T-helper 2 cell treated with Interferon-gamma antibody and Interleukin-4, amounts not matched to agents 100 ng/mL and 5 ng/mL, for 36 hours (primary cell): Measurements from ENCODE around the gene INHBB. TPM values are rescaled to one million over a fixed set of nuclear protein-coding genes. Genes with fewer than 3 reads are reported as not detected.

Source experiments
- intact Hi-C: fragments of 100-400 bp; cut with micrococcal nuclease; formaldehyde crosslinking; loops from one replicate; pipeline ENCODE4 v1.15.1; 2023
- total RNA-seq: library from RNA; stranded (reverse); gene quantifications from 2 replicates; pipeline ENCODE4 v1.2.3, GENCODE V29; 2022

Gene INHBB
- total RNA-seq, 1 donor from 2014 or later, result not detected

- intact Hi-C loops, result no loop called here
Measured at GRCh38 chr2:120353931-120354330, 8.0 kb downstream of the INHBB start.

GRCh38 chr2:120354467-120354866 is 8.5 kb downstream of the INHBB start:
- intact Hi-C loops, result no loop called here

GRCh38 chr2:120354935-120355779 is 9.2 kb downstream of the INHBB start:
- intact Hi-C loops, result no loop called here

GRCh38 chr2:120355780-120356266 is 9.9 kb downstream of the INHBB start:
- intact Hi-C loops, result no loop called here

GRCh38 chr2:120357768-120358167 is 11.8 kb downstream of the INHBB start:
- intact Hi-C loops, result no loop called here

GRCh38 chr2:120358734-120359465 is 13.0 kb downstream of the INHBB start:
- intact Hi-C loops, result no loop called here

- intact Hi-C loops, result no loop called here
Measured at GRCh38 chr2:120360307-120360855, 14.4 kb downstream of the INHBB start.

- intact Hi-C loops, result no loop called here
Measured at GRCh38 chr2:120362926-120363325, 17.0 kb downstream of the INHBB start.

GRCh38 chr2:120365236-120365793 is 19.4 kb downstream of the INHBB start:
- intact Hi-C loops, result no loop called here

GRCh38 chr2:120366698-120367097 is 20.8 kb downstream of the INHBB start:
- intact Hi-C loops, result no loop called here

- intact Hi-C loops, result no loop called here
Measured at GRCh38 chr2:120367221-120367620, 21.3 kb downstream of the INHBB start.

- intact Hi-C loops, result no loop called here
Measured at GRCh38 chr2:120367649-120368048, 21.7 kb downstream of the INHBB start.

- intact Hi-C loops, result no loop called here
Measured at GRCh38 chr2:120368086-120368485, 22.1 kb downstream of the INHBB start.

- intact Hi-C loops, result no loop called here
Measured at GRCh38 chr2:120369250-120369649, 23.3 kb downstream of the INHBB start.

GRCh38 chr2:120371969-120372625 is 26.2 kb downstream of the INHBB start:
- intact Hi-C loops, result no loop called here

- intact Hi-C loops, result no loop called here
Measured at GRCh38 chr2:120372816-120373215, 26.9 kb downstream of the INHBB start.

- intact Hi-C loops, result no loop called here
Measured at GRCh38 chr2:120373424-120373823, 27.5 kb downstream of the INHBB start.

GRCh38 chr2:120374821-120375220 is 28.9 kb downstream of the INHBB start:
- intact Hi-C loops, result no loop called here

- intact Hi-C loops, result no loop called here
Measured at GRCh38 chr2:120375251-120376020, 29.5 kb downstream of the INHBB start.

- intact Hi-C loops, result no loop called here
Measured at GRCh38 chr2:120376101-120376500, 30.2 kb downstream of the INHBB start.
